Loucy (cell line): Measurements from ENCODE around the gene SLC10A7.
A peak's percentile ranks its signal among the peaks of the same experiment; 100 is the strongest.

Experiments
- H2AFZ ChIP-seq: fragments of 200-600 bp; sonication (generic); 2 replicates; pipeline ENCODE4 v1.6.0; 2016; ENCODE audit warnings: antibody characterized with exemption, mild to moderate bottlenecking, low read length, moderate library complexity
- H3F3A ChIP-seq: fragments of 200-600 bp; 2 replicates; pipeline ENCODE4 v1.6.0; 2016; ENCODE audit warnings: antibody characterized with exemption, low read depth, mild to moderate bottlenecking
- H3K27me3 ChIP-seq: fragments of 200-600 bp; sonication (generic); 2 replicates; pipeline ENCODE4 v1.6.1; 2014; ENCODE audit warnings: low read length, mild to moderate bottlenecking; ENCODE audit not compliant: insufficient read depth, poor library complexity, severe bottlenecking
- H3K36me3 ChIP-seq: fragments of 200-600 bp; sonication (generic); 2 replicates; pipeline ENCODE4 v1.6.1; 2016; ENCODE audit warnings: low read length; ENCODE audit not compliant: insufficient read depth
- H3K4me1 ChIP-seq: fragments of 200-600 bp; sonication (generic); 2 replicates; pipeline ENCODE4 v1.5.1; 2014; ENCODE audit warnings: low read length, mild to moderate bottlenecking; ENCODE audit not compliant: insufficient read depth, poor library complexity, severe bottlenecking
- H3K4me2 ChIP-seq: fragments of 200-600 bp; sonication (generic); 2 replicates; pipeline ENCODE4 v1.6.0; 2014; ENCODE audit warnings: antibody characterized with exemption, low read length, low read depth, mild to moderate bottlenecking; ENCODE audit not compliant: poor library complexity, severe bottlenecking
- H3K4me3 ChIP-seq: fragments of 200-600 bp; sonication (generic); 2 replicates; pipeline ENCODE4 v1.5.1; 2014; ENCODE audit warnings: low read length, mild to moderate bottlenecking, mixed read lengths; ENCODE audit not compliant: poor library complexity, severe bottlenecking
- H3K79me2 ChIP-seq: fragments of 200-600 bp; sonication (generic); 2 replicates; pipeline ENCODE4 v1.6.1; 2014; ENCODE audit warnings: low read length; ENCODE audit not compliant: insufficient read depth
- H3K9ac ChIP-seq: fragments of 200-600 bp; sonication (generic); 2 replicates; pipeline ENCODE4 v1.6.0; 2014; ENCODE audit warnings: mild to moderate bottlenecking, low read depth, low read length, moderate library complexity; ENCODE audit not compliant: poor library complexity, severe bottlenecking
- H3K9me2 ChIP-seq: fragments of 200-600 bp; sonication (generic); replicated peaks from 2 replicates; pipeline ENCODE4 v1.6.1; 2016; ENCODE audit warnings: low read depth, low read length, mixed read lengths
- H3K9me3 ChIP-seq: fragments of 200-600 bp; sonication (generic); 2 replicates; pipeline ENCODE4 v1.6.1; 2014; ENCODE audit warnings: mild to moderate bottlenecking, antibody characterized with exemption, low read length, low read depth; ENCODE audit not compliant: insufficient read depth
- H4K20me1 ChIP-seq: fragments of 200-600 bp; sonication (generic); 2 replicates; pipeline ENCODE4 v1.6.0; 2014; ENCODE audit warnings: antibody characterized with exemption, low read length, mild to moderate bottlenecking; ENCODE audit not compliant: insufficient read depth, poor library complexity, severe bottlenecking
- EZH2phosphoT487 ChIP-seq: fragments of 200-600 bp; IDR thresholded peaks from 2 replicates; pipeline ENCODE4 v1.6.1; 2018; ENCODE audit warnings: antibody characterized with exemption, mild to moderate bottlenecking, moderate library complexity, borderline replicate concordance
- TF ChIP-seq, protein P1 (sequence below): fragments of 200-600 bp; sonication (generic); conservative IDR thresholded peaks from 2 replicates; pipeline ENCODE4 v1.5.1; 2014; ENCODE audit warnings: mild to moderate bottlenecking, antibody characterized with exemption, low read length

SLC10A7 gene

DNA sequence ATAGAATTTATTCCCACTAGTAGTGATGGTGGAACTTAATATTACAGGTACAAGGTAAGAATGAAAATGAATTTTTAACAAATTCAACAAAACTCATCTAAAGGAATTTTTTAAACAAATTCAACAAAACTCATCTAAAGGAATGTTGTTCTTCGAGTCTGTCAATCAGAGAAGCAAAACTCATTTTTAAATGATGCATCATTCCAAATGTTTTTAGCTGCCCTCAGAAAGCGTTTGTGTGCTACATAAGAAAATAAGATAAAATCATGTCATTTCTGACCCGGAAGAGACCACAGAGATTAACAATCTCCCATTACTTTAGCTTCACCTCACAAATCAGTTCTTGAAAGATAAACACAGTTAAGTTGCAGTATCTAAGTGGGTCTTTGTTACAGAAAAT, 178.0 kb downstream of the SLC10A7 start:
- Histone ChIP-seq H3K79me2 (no peaks in the 10 kb centered on the region), H3K4me3 (no peak overlapping the region), H3K9me3 (no peaks in the 10 kb centered on the region), H3K4me1 (no peaks in the 10 kb centered on the region), H3F3A (no peaks in the 10 kb centered on the region), H3K9me2 (no peaks in the 10 kb centered on the region), H3K27me3 (no peaks in the 10 kb centered on the region), H4K20me1 (peaks cover 8% of the 10 kb centered on the region), H3K4me2 (no peak overlapping the region), H2AFZ (no peak overlapping the region), H3K36me3 (no peaks in the 10 kb centered on the region), H3K9ac (no peak overlapping the region)
- TF ChIP-seq, protein P1, sequence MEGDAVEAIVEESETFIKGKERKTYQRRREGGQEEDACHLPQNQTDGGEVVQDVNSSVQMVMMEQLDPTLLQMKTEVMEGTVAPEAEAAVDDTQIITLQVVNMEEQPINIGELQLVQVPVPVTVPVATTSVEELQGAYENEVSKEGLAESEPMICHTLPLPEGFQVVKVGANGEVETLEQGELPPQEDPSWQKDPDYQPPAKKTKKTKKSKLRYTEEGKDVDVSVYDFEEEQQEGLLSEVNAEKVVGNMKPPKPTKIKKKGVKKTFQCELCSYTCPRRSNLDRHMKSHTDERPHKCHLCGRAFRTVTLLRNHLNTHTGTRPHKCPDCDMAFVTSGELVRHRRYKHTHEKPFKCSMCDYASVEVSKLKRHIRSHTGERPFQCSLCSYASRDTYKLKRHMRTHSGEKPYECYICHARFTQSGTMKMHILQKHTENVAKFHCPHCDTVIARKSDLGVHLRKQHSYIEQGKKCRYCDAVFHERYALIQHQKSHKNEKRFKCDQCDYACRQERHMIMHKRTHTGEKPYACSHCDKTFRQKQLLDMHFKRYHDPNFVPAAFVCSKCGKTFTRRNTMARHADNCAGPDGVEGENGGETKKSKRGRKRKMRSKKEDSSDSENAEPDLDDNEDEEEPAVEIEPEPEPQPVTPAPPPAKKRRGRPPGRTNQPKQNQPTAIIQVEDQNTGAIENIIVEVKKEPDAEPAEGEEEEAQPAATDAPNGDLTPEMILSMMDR, result no peak
- TF ChIP-seq EZH2phosphoT487, result no peak

DNA sequence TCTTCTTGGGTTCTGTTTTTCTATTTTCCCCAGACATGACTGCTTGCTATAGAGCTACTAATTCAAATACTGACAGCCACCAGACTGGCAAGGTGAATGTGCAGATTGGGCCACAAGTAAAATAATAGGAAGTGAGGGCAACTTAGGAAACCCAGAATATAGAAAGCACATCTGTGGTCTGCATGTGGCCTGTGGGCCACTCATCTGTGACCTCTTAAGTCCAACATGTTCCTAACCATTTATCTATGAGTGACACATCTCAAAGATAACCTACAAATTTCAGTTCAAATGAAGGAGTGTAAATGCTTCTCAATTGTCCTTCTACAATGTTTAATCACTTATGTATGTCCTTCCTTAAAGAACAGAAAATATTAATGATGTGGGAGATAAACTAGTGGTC, 178.5 kb downstream of the SLC10A7 start:
- Histone ChIP-seq H3K9me3 (no peaks in the 10 kb centered on the region), H4K20me1 (peaks cover 8% of the 10 kb centered on the region), H3K4me1 (no peaks in the 10 kb centered on the region), H3K9ac (no peak overlapping the region), H2AFZ (no peak overlapping the region), H3K79me2 (no peaks in the 10 kb centered on the region), H3K27me3 (no peaks in the 10 kb centered on the region), H3K4me2 (no peak overlapping the region), H3K36me3 (no peaks in the 10 kb centered on the region), H3K4me3 (no peak overlapping the region), H3K9me2 (no peaks in the 10 kb centered on the region), H3F3A (no peaks in the 10 kb centered on the region)
- TF ChIP-seq, protein P1, result no peak
- TF ChIP-seq EZH2phosphoT487, result no peak

DNA sequence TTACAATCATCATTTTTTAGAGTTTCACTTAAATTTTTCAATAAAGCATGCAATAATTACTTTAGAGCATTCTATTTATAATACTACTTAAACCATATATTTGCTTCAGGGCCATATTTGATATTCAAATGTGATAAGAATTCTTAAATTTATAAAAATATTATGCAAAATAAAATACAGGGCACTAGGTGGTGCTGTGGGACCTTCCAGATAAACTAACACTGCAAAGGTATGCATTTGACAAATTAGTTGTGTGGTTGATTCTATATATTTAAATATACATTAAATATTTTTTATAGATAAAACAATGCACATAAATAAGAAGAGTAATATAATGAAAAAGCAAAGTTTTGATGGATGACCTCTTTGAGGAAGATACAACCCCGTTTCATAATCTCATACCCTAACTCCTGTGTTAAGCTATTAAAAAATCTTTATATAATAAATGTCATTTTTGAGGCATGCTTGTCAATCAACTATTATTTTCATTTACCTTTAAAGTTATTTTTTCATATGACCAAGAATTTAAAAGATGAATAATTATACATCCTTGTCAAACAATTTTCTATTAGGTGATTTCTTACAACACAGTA, 179.0 kb downstream of the SLC10A7 start:
- Histone ChIP-seq H3K4me3 (no peak overlapping the region), H3F3A (no peaks in the 10 kb centered on the region), H3K9ac (no peak overlapping the region), H3K9me2 (no peaks in the 10 kb centered on the region), H2AFZ (no peak overlapping the region), H3K27me3 (no peaks in the 10 kb centered on the region), H3K4me1 (no peaks in the 10 kb centered on the region), H3K36me3 (no peaks in the 10 kb centered on the region), H3K79me2 (no peaks in the 10 kb centered on the region), H4K20me1 (peaks cover 8% of the 10 kb centered on the region), H3K9me3 (no peaks in the 10 kb centered on the region), H3K4me2 (no peak overlapping the region)
- no peak for TF ChIP-seq EZH2phosphoT487
- TF ChIP-seq, protein P1, result peak; percentile 52
